LNCaP clone FGC (cell line): Measurements from ENCODE around the gene C3.

Source experiments
- DNase-seq: peaks from one replicate; pipeline ENCODE4 v3.0.0-alpha.2; 2011; ENCODE audit warnings: low read depth
- H3K4me3 ChIP-seq: 2 replicates; pipeline ENCODE4 v1.5.1; 2011; ENCODE audit warnings: mild to moderate bottlenecking, low read depth, low read length, control low read depth
- TF ChIP-seq, protein P1 (sequence below): IDR thresholded peaks from 2 replicates; pipeline ENCODE4 v1.5.1; 2012; ENCODE audit warnings: mild to moderate bottlenecking; ENCODE audit not compliant: control insufficient read depth, insufficient read depth; ENCODE audit errors: extremely low read depth

C3 gene

DNA sequence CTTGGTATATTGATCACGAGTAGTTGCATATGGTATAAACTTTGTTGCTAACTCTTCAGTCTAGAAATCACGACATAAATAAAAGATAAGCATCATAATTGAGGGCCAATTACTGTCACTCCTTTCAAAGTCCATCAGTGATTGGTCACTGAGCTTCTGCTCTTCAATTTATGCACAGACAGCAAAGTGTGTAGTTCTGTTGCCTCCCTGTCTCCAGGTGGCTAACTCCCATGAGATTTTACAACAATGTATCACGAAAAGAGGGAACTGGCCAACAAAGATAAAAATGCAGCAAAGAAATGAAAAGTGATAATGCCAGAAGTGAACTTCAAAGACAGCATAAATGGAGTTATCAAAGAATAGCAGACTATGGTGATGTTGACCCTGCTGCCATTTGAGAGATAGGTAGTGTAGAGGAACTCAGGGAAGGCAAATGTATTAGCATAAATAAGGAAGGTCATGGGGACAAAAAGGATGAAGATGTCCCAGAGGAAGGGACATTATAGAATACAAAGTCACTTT, 37.8 kb downstream of the C3 start:
- DNase-seq: no peak
- H3K4me3 ChIP-seq: no peak overlapping the region
- TF ChIP-seq, protein P1, sequence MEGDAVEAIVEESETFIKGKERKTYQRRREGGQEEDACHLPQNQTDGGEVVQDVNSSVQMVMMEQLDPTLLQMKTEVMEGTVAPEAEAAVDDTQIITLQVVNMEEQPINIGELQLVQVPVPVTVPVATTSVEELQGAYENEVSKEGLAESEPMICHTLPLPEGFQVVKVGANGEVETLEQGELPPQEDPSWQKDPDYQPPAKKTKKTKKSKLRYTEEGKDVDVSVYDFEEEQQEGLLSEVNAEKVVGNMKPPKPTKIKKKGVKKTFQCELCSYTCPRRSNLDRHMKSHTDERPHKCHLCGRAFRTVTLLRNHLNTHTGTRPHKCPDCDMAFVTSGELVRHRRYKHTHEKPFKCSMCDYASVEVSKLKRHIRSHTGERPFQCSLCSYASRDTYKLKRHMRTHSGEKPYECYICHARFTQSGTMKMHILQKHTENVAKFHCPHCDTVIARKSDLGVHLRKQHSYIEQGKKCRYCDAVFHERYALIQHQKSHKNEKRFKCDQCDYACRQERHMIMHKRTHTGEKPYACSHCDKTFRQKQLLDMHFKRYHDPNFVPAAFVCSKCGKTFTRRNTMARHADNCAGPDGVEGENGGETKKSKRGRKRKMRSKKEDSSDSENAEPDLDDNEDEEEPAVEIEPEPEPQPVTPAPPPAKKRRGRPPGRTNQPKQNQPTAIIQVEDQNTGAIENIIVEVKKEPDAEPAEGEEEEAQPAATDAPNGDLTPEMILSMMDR: no peak

DNA sequence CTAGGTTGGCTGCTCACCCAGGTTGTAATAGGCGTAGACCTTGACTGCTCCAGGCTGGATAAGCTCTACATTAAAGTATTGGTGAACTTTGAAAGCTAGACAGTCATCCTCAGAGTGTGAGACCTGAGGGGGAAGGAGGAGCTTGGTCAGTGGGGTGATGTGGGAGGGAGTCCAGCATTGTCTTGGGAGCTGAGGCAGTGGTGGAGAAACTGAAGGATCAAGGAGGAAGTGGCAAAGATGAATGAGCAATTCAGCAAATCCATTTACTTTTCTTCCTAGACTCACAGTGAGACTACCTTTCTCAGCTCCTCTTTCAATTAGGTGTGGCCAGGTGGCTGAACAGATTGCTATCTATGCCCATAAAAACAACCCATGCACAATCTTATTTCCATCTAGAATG, 40.3 kb downstream of the C3 start:
- TF ChIP-seq, protein P1: no peak
- H3K4me3 ChIP-seq: no peak overlapping the region
- no peak for DNase-seq

DNA sequence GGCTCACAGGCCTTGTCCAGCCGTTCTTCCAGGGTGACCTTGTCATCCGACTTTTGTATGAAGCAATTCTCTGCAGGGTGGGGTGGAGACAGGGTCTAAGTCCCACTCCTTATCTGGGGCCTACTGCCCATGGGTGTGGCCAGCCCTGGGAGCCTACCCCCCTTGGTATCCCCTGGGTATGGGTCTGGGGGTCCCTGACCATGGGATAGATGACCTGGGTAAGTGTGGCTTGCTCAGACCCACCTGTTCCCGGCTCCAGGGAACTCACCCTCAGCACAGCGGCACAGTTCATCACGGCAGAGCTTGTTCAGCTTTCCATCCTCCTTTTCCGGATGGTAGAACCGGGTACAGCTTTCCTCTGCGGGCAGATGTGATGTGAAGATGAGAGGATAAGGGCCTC, 41.3 kb downstream of the C3 start:
- no peak for DNase-seq
- TF ChIP-seq, protein P1: no peak

DNA sequence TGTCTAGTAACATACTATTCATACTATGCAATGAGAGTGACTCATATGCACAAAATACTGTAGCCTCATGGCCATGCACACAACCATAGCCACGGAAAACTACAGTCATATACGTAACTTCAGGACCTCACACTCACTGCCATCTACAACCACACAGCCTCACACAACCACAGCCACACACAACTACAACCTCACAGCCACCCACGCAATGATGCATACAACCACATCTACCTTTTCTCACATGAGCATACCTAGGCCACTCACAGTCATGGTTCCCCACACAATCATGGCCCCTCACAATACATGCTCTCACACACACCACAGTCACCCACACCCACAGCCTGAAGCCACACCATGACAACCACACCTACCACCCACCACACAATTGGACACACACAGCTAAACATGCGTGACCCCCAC, 41.8 kb downstream of the C3 start:
- no peak overlapping the region for H3K4me3 ChIP-seq
- TF ChIP-seq, protein P1: no peak
- no peak for DNase-seq

More for the DNA sequence above, 41.3 kb downstream of the C3 start:
- H3K4me3 ChIP-seq: no peak overlapping the region

DNA sequence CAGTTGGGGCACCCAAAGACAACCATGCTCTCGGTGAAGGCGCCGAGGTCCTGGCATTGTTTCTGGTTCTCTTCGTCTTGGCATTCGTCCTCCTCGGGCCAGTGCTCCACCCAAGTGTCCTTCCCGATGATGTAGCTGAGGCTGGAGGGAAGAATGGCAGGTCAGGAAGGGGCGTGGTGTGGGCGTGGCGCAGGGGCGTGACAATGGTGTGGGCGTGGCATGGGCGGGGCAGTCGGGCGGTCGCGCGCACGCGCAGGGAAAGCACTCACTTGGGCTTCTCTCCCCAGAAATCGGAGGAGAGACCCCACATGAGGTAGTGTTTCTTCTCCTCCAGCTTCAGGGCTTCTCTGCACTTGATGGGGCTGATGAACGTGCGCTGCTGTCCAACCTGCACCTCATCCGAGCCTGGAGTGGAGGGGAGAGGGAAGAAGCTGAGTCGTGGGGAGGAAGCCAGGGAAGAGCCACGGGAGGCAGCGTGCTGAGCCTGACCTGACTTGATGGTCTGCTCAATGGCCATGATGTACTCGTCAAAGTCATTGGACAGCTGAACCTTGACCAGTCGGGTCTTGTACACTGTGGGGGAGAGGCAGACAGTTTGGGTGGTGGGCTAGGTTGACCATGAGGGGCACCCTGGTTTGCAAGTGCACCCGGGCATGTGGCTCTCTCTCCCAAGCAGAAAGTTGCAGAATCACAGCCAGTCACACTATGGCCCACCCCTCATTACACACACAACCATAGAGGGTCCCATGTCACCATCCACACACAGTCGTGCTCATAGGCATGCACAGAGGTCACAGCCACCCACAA, 42.4 kb downstream of the C3 start:
- peak overlapping the region; percentile 38 for H3K4me3 ChIP-seq
- TF ChIP-seq, protein P1: no peak
- no peak for DNase-seq

DNA sequence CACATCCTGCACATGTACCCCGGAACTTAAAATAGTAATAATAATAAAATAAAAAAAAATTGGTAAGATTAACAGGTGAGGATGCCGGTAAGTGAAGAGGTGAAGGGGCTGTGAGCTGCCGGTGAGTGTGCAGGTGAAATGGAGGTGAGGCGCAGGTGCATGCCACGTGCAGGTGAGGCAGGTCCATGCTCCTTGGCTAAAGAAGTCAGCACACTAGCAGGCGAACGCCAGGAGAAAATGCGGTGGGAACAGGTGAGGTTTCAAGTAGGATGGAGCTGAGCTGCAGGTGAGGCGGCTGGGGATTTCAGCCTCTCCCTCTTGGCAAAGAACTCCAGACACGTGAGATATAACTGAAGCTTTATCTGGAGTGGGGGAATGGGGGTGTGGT, 43.0 kb downstream of the C3 start:
- TF ChIP-seq, protein P1: no peak
- no peak overlapping the region for H3K4me3 ChIP-seq
- no peak for DNase-seq
